Glomerular endothelial cell (primary cell): ENCODE results near the gene TEF. TPM values are rescaled to one million over a fixed set of nuclear protein-coding genes. Genes with fewer than 3 reads are reported as not detected.
"Not testable (repeated sequence)": the region's sequence is repeated elsewhere in the genome, so short reads cannot be mapped to it uniquely, and the experiment has no call there.

Experiments used
- DNase-seq: peaks from one replicate; pipeline ENCODE4 v3.0.0-alpha.2; 2011; ENCODE audit warnings: low read depth, low spot score; ENCODE audit errors: extremely low read depth
- total RNA-seq: library from RNA; depleted of rRNA; stranded (reverse); fragments of >200 nt; gene quantifications from 2 replicates; pipeline ENCODE4 v1.2.3, GENCODE V29; 2015

Gene TEF
- total RNA-seq, 1 donor from 2014 or later, result 5.0 TPM

DNA sequence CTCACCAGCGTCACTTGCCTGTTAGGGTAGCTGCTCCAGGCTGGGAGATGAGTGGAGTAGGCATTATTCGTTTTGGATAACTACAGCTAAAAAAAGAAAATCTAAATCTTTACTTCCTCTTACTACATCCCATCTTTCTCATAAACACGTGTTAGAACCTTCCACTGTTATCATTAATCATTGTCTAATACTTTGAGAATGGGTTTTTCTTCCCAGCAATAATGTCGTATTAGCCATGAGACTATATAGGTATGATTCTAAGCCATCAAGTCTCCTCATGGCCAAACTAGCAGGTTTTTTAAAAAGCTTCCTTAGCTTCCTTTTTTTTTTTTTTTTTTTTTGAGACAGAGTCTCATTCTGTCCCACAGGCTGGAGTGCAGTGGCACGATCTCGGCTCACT lies 3.9 kb upstream of the TEF start:
- DNase-seq, result no peak

DNA sequence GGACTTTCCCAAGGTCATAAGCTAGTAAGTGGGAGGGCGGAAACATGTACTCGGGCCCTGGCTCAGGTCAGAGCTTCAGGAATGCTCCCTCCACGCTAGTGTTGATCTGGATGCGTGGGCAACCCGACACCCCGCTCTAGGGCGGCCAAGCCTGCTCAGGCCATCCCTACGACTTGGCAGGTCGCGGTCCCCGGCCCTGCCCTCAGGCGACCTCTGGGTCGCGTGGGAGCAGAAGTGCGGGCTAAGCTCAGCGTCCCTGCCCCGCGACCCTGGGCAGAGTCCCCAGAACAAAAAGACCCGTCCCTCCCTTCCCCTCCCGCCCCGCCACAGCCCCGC lies 781 bp upstream of the TEF start:
- DNase-seq, result no peak

- no peak for DNase-seq
Observed at GRCh38 chr22:41382098-41382578, 396 bp downstream of the TEF start.

GRCh38 chr22:41382610-41383009 lies 868 bp downstream of the TEF start:
- no peak for DNase-seq

DNA sequence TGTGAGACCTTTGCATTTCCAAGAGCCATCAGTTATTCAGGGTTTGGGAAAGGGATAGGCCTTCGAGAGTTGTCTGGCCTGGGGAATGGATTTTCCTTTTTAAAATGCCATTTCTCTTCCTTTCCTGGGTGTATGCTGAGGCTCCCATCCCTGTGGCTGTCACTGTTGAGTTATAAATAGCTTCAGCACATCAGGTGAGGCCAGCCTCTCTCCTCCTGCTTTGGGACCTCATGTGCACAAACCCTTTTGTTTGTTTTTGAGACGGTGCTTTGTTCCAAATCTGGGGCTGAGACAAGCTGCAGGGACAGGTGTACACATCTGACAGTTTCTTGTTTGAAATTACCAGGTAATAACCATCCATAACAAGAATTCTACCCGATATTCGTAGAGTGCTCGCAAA lies 1.3 kb downstream of the TEF start:
- DNase-seq, result no peak

GRCh38 chr22:41384128-41384527 lies 2.4 kb downstream of the TEF start:
- DNase-seq, result no peak

DNA sequence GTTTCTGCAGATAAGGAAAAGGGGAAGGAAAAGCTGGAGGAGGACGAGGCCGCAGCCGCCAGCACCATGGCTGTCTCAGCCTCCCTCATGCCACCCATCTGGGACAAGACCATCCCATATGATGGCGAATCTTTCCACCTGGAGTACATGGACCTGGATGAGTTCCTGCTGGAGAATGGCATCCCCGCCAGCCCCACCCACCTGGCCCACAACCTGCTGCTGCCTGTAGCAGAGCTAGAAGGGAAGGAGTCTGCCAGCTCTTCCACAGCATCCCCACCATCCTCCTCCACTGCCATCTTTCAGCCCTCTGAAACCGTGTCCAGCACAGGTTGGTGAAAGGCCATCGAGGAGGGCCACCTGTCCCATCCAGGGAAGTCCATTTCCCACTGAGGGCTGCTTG lies 5.6 kb downstream of the TEF start:
- no peak for DNase-seq

DNA sequence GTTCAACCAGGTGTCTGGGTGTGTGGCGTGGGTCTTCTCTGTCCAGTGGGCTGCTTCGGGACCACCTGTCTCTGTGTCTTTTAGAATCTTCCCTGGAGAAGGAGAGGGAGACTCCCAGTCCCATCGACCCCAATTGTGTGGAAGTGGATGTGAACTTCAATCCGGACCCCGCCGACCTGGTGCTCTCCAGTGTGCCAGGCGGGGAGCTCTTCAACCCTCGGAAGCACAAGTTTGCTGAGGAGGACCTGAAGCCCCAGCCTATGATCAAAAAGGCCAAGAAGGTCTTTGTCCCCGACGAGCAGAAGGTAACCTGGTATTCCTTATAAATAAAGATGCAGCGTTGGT lies 12.2 kb downstream of the TEF start:
- no peak for DNase-seq

DNA sequence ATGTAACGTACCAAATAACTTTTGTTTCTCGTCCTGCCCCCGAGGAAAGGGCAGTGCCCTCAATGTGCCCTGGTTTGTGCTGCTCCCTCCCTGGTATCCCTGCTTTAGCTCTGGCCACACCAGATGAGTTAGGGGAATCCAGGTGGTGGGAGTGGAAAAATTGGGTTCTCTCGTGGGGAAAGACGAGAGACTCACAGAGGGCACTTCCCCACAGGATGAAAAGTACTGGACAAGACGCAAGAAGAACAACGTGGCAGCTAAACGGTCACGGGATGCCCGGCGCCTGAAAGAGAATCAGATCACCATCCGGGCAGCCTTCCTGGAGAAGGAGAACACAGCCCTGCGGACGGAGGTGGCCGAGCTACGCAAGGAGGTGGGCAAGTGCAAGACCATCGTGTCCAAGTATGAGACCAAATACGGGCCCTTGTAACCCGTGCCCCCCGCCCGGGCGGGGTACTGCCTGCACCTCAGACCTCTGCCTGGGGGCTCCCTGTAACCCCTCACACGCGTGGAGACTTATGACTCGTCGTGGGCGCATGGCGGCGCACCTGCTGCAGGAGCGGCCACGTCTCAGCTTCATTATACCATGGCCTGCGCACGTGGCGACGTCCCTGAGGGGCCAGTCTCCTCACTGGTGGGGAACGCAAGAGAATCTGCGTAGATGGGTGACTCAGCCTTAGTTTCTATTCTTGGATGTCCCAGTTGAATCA lies 13.9 kb downstream of the TEF start:
- no peak for DNase-seq

DNA sequence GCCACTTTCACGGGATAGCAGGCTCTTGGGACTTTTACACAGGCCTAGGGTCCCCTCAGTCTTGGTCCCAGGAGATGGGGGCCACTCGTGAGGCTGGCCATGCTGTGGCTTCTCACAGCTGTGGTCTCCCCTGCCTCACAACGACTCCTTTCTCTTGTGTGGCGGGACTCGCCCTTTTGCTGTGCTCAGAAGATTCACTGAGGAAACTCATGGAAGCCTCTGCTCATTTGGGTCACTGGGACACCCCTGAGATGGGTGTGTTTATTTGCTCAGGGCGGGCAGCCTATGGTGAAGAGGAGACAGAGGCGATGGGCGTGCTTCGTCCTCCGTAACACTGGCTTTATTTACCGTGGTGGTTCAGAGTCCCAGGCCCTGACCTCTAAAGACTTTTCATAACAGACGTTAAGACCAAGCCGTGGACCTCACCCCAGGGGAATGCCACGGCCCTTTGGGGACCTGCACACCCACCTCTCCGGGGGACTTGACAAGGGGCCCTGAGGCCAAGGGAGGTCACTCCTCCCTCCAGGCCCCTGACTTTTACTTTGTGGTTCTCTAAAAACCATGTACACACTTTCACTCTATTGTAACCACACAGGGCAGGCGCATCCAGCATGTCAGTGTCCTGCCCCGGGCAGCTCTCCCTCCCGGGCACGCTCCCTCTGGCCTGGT lies 15.5 kb downstream of the TEF start:
- no peak for DNase-seq

GRCh38 chr22:41398921-41399320 lies 17.2 kb downstream of the TEF start:
- DNase-seq, result no peak

- DNase-seq, result no peak
Observed at GRCh38 chr22:41401781-41402648, 20.3 kb downstream of the TEF start.

GRCh38 chr22:41402851-41403250 lies 21.1 kb downstream of the TEF start:
- DNase-seq, result not testable (repeated sequence)

GRCh38 chr22:41403532-41404318 lies 22.0 kb downstream of the TEF start:
- peak; percentile 50 for DNase-seq

- no peak for DNase-seq
Observed at GRCh38 chr22:41405588-41405987, 23.8 kb downstream of the TEF start.

- no peak for DNase-seq
Observed at GRCh38 chr22:41406410-41406809, 24.7 kb downstream of the TEF start.

DNA sequence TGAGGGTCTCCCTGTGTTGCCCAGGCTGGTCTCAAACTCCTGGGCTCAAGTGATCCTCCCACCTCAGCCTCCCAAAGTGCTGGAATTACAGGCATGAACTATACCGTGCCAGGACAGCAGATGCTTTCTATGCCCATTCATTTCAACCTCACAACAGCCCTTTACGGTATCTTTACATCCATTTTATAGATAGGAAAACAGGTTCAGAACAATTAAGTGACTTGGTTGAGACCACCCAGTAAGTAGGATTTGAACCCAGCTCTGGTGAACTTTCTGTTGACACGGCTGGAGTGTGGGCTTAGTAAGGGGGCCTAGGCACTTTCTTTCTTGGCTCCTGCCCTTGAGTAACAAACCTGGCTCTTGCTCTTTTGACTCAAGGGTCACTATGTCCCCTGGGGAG lies 25.7 kb downstream of the TEF start:
- no peak for DNase-seq

GRCh38 chr22:41408665-41409064 lies 26.9 kb downstream of the TEF start:
- no peak for DNase-seq

GRCh38 chr22:41410311-41410751 lies 28.6 kb downstream of the TEF start:
- DNase-seq, result no peak

DNA sequence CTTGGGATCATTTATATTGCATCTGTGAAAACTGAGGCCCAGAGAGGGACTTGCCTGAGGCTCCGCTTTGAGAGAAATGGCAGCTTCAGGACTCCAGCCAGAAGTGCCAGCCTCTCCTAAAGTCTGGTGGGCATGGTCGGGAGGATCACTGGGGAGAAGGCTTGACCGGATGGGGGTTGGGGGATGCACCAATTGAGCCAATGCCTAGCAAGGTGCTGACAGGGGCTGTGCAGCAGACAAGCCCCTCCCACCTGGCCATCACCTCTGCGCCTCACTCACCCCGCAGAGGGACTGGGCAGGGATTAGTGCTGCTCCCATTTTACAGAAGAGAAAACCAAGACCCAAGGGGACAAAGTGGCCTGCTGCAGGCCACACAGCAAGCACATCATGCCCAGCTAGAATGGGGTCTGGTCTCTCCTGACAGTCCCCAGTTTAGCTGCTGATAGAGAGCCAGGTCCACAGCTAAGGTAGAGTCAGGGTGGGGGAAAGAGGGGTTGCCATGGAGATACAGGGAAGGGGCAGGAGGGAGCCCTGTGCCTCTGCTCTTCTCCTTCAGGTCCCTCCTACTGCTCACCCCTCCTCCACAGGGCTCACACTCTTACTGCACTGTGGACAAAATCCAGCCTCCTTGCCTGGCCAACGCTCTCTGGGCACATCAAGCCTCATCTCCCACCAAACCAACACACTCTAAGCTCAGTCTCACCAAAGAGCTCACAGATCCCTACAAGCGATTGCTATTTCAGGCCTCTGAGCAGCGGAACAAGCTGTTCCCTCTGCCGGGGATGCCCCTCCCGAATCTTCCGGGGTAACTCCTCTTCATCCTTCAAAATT lies 29.5 kb downstream of the TEF start:
- no peak for DNase-seq
